ENCODE measurements around the gene EBNA1BP2.

GRCh38 chr1:43156026-43156425 is 16.1 kb downstream of the EBNA1BP2 start:
- TF ChIP-seq CTCF (IDR thresholded peaks at IDR 0.05; ENCODE audit: low read length) (no peak), EZH2 (IDR thresholded peaks at IDR 0.05; ENCODE audit: borderline replicate concordance, low read length) (no peak)

Measured in OCI-LY1 (cell line).